B cell (primary cell): ENCODE measurements around the gene MAP2K3. TPM values are rescaled to one million over a fixed set of nuclear protein-coding genes. Genes with fewer than 3 reads are reported as not detected.

Experiments used
- ATAC-seq: fragments of 200-7000 bp; cut with Tn5 transposase; one replicate; pipeline ENCODE4 v1.10.0; 2021; ENCODE audit warnings: low read depth, mild to moderate bottlenecking, moderate number of reproducible peaks, moderate library complexity
- CTCF ChIA-PET: fragments of 350-600 bp; sonication (Branson Sonifier 250); formaldehyde crosslinking; loops from one replicate; lab custom pipeline; 2021; ENCODE audit warnings: antibody characterized with exemption, inconsistent platforms; lab: Charles Lee
- POLR2A ChIA-PET: fragments of 350-600 bp; sonication (Branson Sonifier 250); formaldehyde crosslinking; loops from one replicate; lab custom pipeline; 2021; ENCODE audit warnings: antibody characterized with exemption; lab: Charles Lee
- DNase-seq: peaks from one replicate; pipeline ENCODE4 v3.0.0; 2013
- H2AFZ ChIP-seq: 2 replicates; pipeline ENCODE4 v1.6.1; 2012; ENCODE audit warnings: mild to moderate bottlenecking, low read depth, low read length; ENCODE audit not compliant: insufficient read depth, poor library complexity, severe bottlenecking
- H3K27ac ChIP-seq, 2 donors: 1 replicate in 1 of 2; 2 replicates in 1 of 2; pipeline ENCODE4 v1.5.1; 2012 to 2013; ENCODE audit warnings: low read length in 2 of 2, mild to moderate bottlenecking in 2 of 2, moderate library complexity in 1 of 2
- H3K27me3 ChIP-seq, 4 experiments: fragments of 200-600 bp in 1 of 4; sonication (generic) in 1 of 4; replicated peaks in 1 of 4; 1 replicate in 2 of 4; 2 replicates in 2 of 4; pipeline versions ENCODE4 v1.6.1 to v1.7.0; 2013 to 2016; ENCODE audit warnings: low read length in 3 of 4, mild to moderate bottlenecking in 2 of 4, mixed read lengths in 1 of 4, moderate library complexity in 1 of 4; ENCODE audit not compliant: insufficient read depth in 4 of 4, control insufficient read depth in 3 of 4; ENCODE audit errors: control extremely low read depth in 1 of 4
- H3K36me3 ChIP-seq, 2 experiments: replicated peaks in 1 of 2; 1 replicate in 1 of 2; 2 replicates in 1 of 2; pipeline versions ENCODE4 v1.6.1 to v1.7.1; 2013; ENCODE audit warnings: low read length in 1 of 2; ENCODE audit not compliant: insufficient read depth in 2 of 2, control insufficient read depth in 1 of 2; ENCODE audit errors: control extremely low read depth in 1 of 2, extremely low read depth in 1 of 2
- H3K4me1 ChIP-seq, 2 donors: fragments of 200-600 bp in 1 of 2; sonication (generic) in 1 of 2; 1 replicate in 1 of 2; 2 replicates in 1 of 2; pipeline versions ENCODE4 v1.5.1 to v1.6.1; 2013 to 2017; ENCODE audit warnings: low read length in 2 of 2; ENCODE audit not compliant: control insufficient read depth in 2 of 2, insufficient read depth in 2 of 2
- H3K4me2 ChIP-seq: replicated peaks from 2 replicates; pipeline ENCODE3; 2012; ENCODE audit warnings: mild to moderate bottlenecking, low read depth, low read length; ENCODE audit not compliant: poor library complexity, severe bottlenecking
- H3K4me3 ChIP-seq, 5 experiments: fragments of 200-600 bp in 1 of 5; sonication (generic) in 1 of 5; 1 replicate in 3 of 5; 2 replicates in 2 of 5; pipeline versions ENCODE4 v1.5.1 to v1.7.0; 2011 to 2016; ENCODE audit warnings: low read length in 4 of 5, mild to moderate bottlenecking in 4 of 5, low read depth in 2 of 5, control low read depth in 1 of 5, moderate library complexity in 1 of 5; ENCODE audit not compliant: insufficient read depth in 1 of 5; ENCODE audit errors: control extremely low read depth in 1 of 5, extremely low read depth in 1 of 5
- H3K79me2 ChIP-seq: fragments of 200-600 bp; sonication (generic); one replicate; pipeline ENCODE4 v1.6.0; 2016; ENCODE audit warnings: low read length; ENCODE audit not compliant: control insufficient read depth, insufficient read depth
- H3K9ac ChIP-seq: fragments of 200-600 bp; sonication (generic); 2 replicates; pipeline ENCODE4 v1.6.1; 2017; ENCODE audit warnings: mild to moderate bottlenecking, low read length, moderate library complexity
- H3K9me3 ChIP-seq, 3 donors: one replicate each; pipeline versions ENCODE4 v1.6.1 to v1.7.1; 2013; ENCODE audit warnings: low read length in 2 of 3; ENCODE audit not compliant: control insufficient read depth in 2 of 3, insufficient read depth in 1 of 3; ENCODE audit errors: control extremely low read depth in 1 of 3
- H4K20me1 ChIP-seq: 2 replicates; pipeline ENCODE4 v1.6.0; 2012; ENCODE audit warnings: mild to moderate bottlenecking, low read length; ENCODE audit not compliant: insufficient read depth, control insufficient read depth, poor library complexity, severe bottlenecking
- H3K27ac Mint-ChIP-seq: one replicate; pipeline ENCODE4 v1.8.0; 2021; ENCODE audit warnings: mixed read lengths
- H3K27me3 Mint-ChIP-seq: one replicate; pipeline ENCODE4 v1.8.0; 2021; ENCODE audit warnings: mixed read lengths
- H3K4me1 Mint-ChIP-seq: one replicate; pipeline ENCODE4 v1.8.0; 2021; ENCODE audit warnings: mixed read lengths
- H3K4me3 Mint-ChIP-seq: one replicate; pipeline ENCODE4 v1.8.0; 2021; ENCODE audit warnings: mixed read lengths
- H3K9me3 Mint-ChIP-seq: one replicate; pipeline ENCODE4 v1.8.0; 2022; ENCODE audit warnings: mixed read lengths; ENCODE audit not compliant: insufficient read depth
- EZH2 ChIP-seq: IDR thresholded peaks from 2 replicates; pipeline ENCODE4 v1.6.1; 2012; ENCODE audit warnings: borderline replicate concordance, low read depth, mild to moderate bottlenecking, moderate library complexity, low read length; ENCODE audit not compliant: insufficient read depth, poor library complexity, severe bottlenecking
- WGBS: methylation state at CpG from one replicate; pipeline ENCODE4 v1.1.5; 2013; ENCODE audit warnings: missing lambda C conversion rate; ENCODE audit not compliant: insufficient coverage; 5-methylcytosine and 5-hydroxymethylcytosine counted together
- intact Hi-C: fragments of 100-400 bp; cut with micrococcal nuclease; formaldehyde crosslinking; loops from one replicate; pipeline ENCODE4 v1.10.0; 2022
- polyA plus RNA-seq: library from polyadenylated mRNA; depleted of rRNA; stranded (reverse); fragments of >200 nt; gene quantifications from 2 replicates; pipeline ENCODE4 v1.2.3, GENCODE V29; 2012
- total RNA-seq, 2 donors: library from RNA; stranded (reverse); fragments of 120-200 nt in 1 of 2; gene quantifications; 1 replicate in 1 of 2; 2 replicates in 1 of 2; pipeline versions ENCODE4 v1.2.3 to v1.2.4, GENCODE V29; 2013 to 2022
- TF ChIP-seq, protein P1 (sequence below): fragments of 200-600 bp; IDR thresholded peaks from one replicate; pipeline ENCODE4 v1.8.0; 2022; ENCODE audit warnings: antibody characterized with exemption, mild to moderate bottlenecking

MAP2K3 gene
- total and polyA plus RNA-seq, 2 donors (not counting 1 experiment from before 2014, with no cell fraction given): 61.0 to 118 TPM

DNA sequence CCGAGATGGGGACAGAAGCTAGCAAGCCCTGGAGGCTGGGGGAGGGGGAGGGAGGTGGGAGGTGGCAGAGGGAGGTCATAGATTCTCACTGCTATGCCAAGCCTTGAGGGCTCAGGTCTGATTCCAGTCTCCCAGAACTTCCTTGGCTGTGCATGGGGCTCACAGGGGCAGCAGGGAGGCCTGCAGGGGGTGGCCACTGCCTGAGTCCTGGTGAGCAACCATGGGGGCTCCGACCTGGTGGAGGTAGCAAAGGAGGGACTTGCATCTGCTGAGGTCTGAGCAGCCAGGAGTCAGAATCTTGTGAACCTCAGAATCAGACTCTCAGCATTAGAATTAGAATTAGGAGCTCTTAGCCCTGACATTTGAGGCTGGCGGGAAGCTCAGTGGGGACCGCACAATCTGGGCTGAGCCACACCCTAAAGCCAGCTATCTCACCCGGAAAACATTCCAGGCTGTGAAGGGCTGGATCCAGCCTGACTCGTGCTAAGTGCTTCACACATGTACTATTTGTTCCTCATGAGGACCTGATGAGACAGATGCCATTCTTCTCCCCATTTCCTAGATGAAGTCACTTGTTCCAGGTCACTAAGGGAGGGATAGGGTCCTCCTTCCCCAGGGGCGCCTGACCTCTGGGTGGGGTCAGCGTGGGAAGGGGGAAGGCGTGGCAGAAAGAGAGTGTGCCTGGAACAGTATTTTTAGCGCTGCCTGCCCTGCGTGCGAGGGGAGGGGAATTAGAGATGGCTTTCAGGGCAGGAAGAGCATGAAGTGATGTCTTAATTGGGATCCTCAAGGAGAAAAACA, 74.4 kb downstream of the MAP2K3 start:
- H3K27me3 Mint-ChIP-seq: peaks cover 3% of the 10 kb centered on the region
- no peak overlapping the region for H3K27ac Mint-ChIP-seq
- no peaks in the 10 kb centered on the region for H4K20me1 ChIP-seq
- H3K4me3 ChIP-seq: no peak overlapping the region
- no peak overlapping the region for H3K9ac ChIP-seq
- no peak overlapping the region for H3K4me2 ChIP-seq
- no peaks in the 10 kb centered on the region for H3K36me3 ChIP-seq
- no peak for TF ChIP-seq EZH2
- TF ChIP-seq, protein P1, sequence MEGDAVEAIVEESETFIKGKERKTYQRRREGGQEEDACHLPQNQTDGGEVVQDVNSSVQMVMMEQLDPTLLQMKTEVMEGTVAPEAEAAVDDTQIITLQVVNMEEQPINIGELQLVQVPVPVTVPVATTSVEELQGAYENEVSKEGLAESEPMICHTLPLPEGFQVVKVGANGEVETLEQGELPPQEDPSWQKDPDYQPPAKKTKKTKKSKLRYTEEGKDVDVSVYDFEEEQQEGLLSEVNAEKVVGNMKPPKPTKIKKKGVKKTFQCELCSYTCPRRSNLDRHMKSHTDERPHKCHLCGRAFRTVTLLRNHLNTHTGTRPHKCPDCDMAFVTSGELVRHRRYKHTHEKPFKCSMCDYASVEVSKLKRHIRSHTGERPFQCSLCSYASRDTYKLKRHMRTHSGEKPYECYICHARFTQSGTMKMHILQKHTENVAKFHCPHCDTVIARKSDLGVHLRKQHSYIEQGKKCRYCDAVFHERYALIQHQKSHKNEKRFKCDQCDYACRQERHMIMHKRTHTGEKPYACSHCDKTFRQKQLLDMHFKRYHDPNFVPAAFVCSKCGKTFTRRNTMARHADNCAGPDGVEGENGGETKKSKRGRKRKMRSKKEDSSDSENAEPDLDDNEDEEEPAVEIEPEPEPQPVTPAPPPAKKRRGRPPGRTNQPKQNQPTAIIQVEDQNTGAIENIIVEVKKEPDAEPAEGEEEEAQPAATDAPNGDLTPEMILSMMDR: no peak
- H3K79me2 ChIP-seq: no peaks in the 10 kb centered on the region
- WGBS: 90% methylated on average over 9 of the region's 12 CpGs
- no peak overlapping the region for H3K27ac ChIP-seq
- no peaks in the 10 kb centered on the region for H3K4me1 ChIP-seq
- H3K9me3 ChIP-seq: no peaks in the 10 kb centered on the region
- no peak for ATAC-seq
- no peak overlapping the region for H2AFZ ChIP-seq
- intact Hi-C loops: no loop called here
- H3K4me1 Mint-ChIP-seq: no peaks in the 10 kb centered on the region
- CTCF ChIA-PET: no interaction called here
- no peaks in the 10 kb centered on the region for H3K27me3 ChIP-seq
- H3K9me3 Mint-ChIP-seq: no peaks in the 10 kb centered on the region
- no peak for DNase-seq
- POLR2A ChIA-PET: no interaction called here
- no peak overlapping the region for H3K4me3 Mint-ChIP-seq

- no peaks in the 10 kb centered on the region for H3K4me1 ChIP-seq
- no peak overlapping the region for H2AFZ ChIP-seq
- intact Hi-C loops: no loop called here
- no peaks in the 10 kb centered on the region for H4K20me1 ChIP-seq
- no peaks in the 10 kb centered on the region for H3K4me1 Mint-ChIP-seq
- no peak overlapping the region for H3K4me3 Mint-ChIP-seq
- POLR2A ChIA-PET: no interaction called here
- no peak overlapping the region for H3K9ac ChIP-seq
- TF ChIP-seq EZH2: no peak
- TF ChIP-seq, protein P1: no peak
- H3K27ac Mint-ChIP-seq: no peak overlapping the region
- ATAC-seq (no peak), DNase-seq (no peak)
- no peak overlapping the region for H3K4me2 ChIP-seq
- H3K27me3 ChIP-seq: no peaks in the 10 kb centered on the region
- H3K36me3 ChIP-seq: no peaks in the 10 kb centered on the region
- H3K9me3 Mint-ChIP-seq: no peaks in the 10 kb centered on the region
- H3K79me2 ChIP-seq: no peaks in the 10 kb centered on the region
- no peaks in the 10 kb centered on the region for H3K9me3 ChIP-seq
- no peak overlapping the region for H3K27ac ChIP-seq
- no peak overlapping the region for H3K4me3 ChIP-seq
- CTCF ChIA-PET: no interaction called here
- peaks cover 3% of the 10 kb centered on the region for H3K27me3 Mint-ChIP-seq
- 90% methylated on average over 9 of the region's 9 CpGs for WGBS
Observed at GRCh38 chr17:21359483-21359840, 75.0 kb downstream of the MAP2K3 start.
